GM12878 (cell line): ENCODE results near the gene TRAF3IP1.

Experiments
- BHLHE40 ChIP-seq, 2 experiments: fragments of 450-650 bp in 1 of 2; IDR thresholded peaks; 2 replicates each; pipeline ENCODE4 v1.6.1; 2011 to 2017; ENCODE audit warnings: low read depth in 2 of 2, borderline replicate concordance in 1 of 2, improper control_type of control experiment in 1 of 2, low read length in 1 of 2, mild to moderate bottlenecking in 1 of 2
- CREB1 ChIP-seq: IDR thresholded peaks from 2 replicates; pipeline ENCODE4 v1.6.1; 2012; ENCODE audit warnings: low read depth, mild to moderate bottlenecking, inconsistent platforms
- CTCF ChIP-seq, 3 experiments: IDR thresholded peaks in 2 of 3; conservative IDR thresholded peaks in 1 of 3; 2 replicates each; pipeline ENCODE4 v1.5.1; 2011; ENCODE audit warnings: low read depth in 3 of 3, low read length in 3 of 3, mild to moderate bottlenecking in 3 of 3, control low read depth in 2 of 3, moderate library complexity in 2 of 3, inconsistent platforms in 1 of 3, mixed read lengths in 1 of 3; ENCODE audit not compliant: control insufficient read depth in 2 of 3, insufficient read depth in 1 of 3; ENCODE audit errors: extremely low read depth in 1 of 3
- FOXM1 ChIP-seq: IDR thresholded peaks from 2 replicates; pipeline ENCODE4 v1.6.1; 2012; ENCODE audit warnings: low read depth, mild to moderate bottlenecking, inconsistent platforms, low read length, moderate library complexity
- GABPA ChIP-seq: IDR thresholded peaks from 2 replicates; pipeline ENCODE4 v1.6.1; 2014; ENCODE audit warnings: antibody characterized with exemption, low read depth, mild to moderate bottlenecking, inconsistent platforms
- SUPT20H ChIP-seq: IDR thresholded peaks from 2 replicates; pipeline ENCODE4 v1.6.1; 2011; ENCODE audit warnings: low read depth, mild to moderate bottlenecking, low read length, moderate library complexity, borderline replicate concordance; ENCODE audit not compliant: control insufficient read depth
- ZZZ3 ChIP-seq: IDR thresholded peaks from 2 replicates; pipeline ENCODE4 v1.6.1; 2011; ENCODE audit warnings: low read depth; ENCODE audit not compliant: control insufficient read depth, insufficient read length
- TF ChIP-seq, protein P1 (sequence below): IDR thresholded peaks from 2 replicates; pipeline ENCODE4 v1.6.1; 2012; ENCODE audit warnings: low read depth, low read length, improper control_type of control experiment

GRCh38 chr2:238409341-238410199 is 89.3 kb downstream of the TRAF3IP1 start:
- TF ChIP-seq SUPT20H (no peak), GABPA (no peak), ZZZ3 (no peak), CTCF (IDR thresholded peaks at IDR 0.05 in 2 of 3, conservative IDR thresholded peaks at IDR 0.05 in 1 of 3; ENCODE audit: control insufficient read depth in 2 of 3, extremely low read depth in 1 of 3, insufficient read depth in 1 of 3, low read depth in 3 of 3, low read length in 3 of 3) (no peak), BHLHE40 (IDR thresholded peaks at IDR 0.05; ENCODE audit: borderline replicate concordance in 1 of 2, low read depth in 2 of 2, low read length in 1 of 2) (no peak), FOXM1 (no peak), CREB1 (no peak)
- TF ChIP-seq, protein P1, sequence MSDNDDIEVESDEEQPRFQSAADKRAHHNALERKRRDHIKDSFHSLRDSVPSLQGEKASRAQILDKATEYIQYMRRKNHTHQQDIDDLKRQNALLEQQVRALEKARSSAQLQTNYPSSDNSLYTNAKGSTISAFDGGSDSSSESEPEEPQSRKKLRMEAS, result no peak
